Spleen (tissue), 7 donors: ENCODE data around the gene PIF1.

ENCODE experiments used
- CTCF ChIP-seq, 11 experiments: fragments of 200-600 bp in 7 of 11; fragments of 450-650 bp in 4 of 11; sonication (generic) in 4 of 11; IDR thresholded peaks in 8 of 11; conservative IDR thresholded peaks in 3 of 11; 1 replicate in 7 of 11; 2 replicates in 4 of 11; pipeline versions ENCODE4 v1.4.0 to v1.8.0; 2016 to 2021; ENCODE audit warnings: antibody characterized with exemption in 11 of 11, inconsistent platforms in 4 of 11, mild to moderate bottlenecking in 1 of 11
- POLR2A ChIP-seq, 3 donors: fragments of 450-650 bp; IDR thresholded peaks; one replicate each; pipeline ENCODE4 v1.5.1; 2017; ENCODE audit warnings: antibody characterized with exemption in 3 of 3, mild to moderate bottlenecking in 1 of 3
- POLR2AphosphoS5 ChIP-seq, 3 donors: sonication (generic); formaldehyde crosslinking; IDR thresholded peaks; one replicate each; pipeline ENCODE4 v1.5.1; 2017; ENCODE audit warnings: antibody characterized with exemption in 3 of 3
- donor health status: DM: no; HTN: no; CAD: no; lungs with moderate emphysema.
- donor health status: DM: no; HTN: no; CAD: no.
- donor health status: DM: no; HTN: no; CAD: no.

- TF ChIP-seq POLR2AphosphoS5 (IDR thresholded peaks at IDR 0.05) (no peak), POLR2A (IDR thresholded peaks at IDR 0.05) (no peak), CTCF (IDR thresholded peaks at IDR 0.05 in 8 of 11, conservative IDR thresholded peaks at IDR 0.05 in 3 of 11) (no peak)
Observed at GRCh38 chr15:64810497-64811326, 14.7 kb downstream of the PIF1 start.
